Right ventricle myocardium inferior (tissue), 1 donor: Measurements from ENCODE around the gene POU3F2. TPM values are rescaled to one million over a fixed set of nuclear protein-coding genes. Genes with fewer than 3 reads are reported as not detected.
A peak's percentile ranks its signal among the peaks of the same experiment; 100 is the strongest.

Source experiments
- ATAC-seq: fragments of 200-7000 bp; cut with Tn5 transposase; one replicate; pipeline ENCODE4 v1.9.1; 2020; ENCODE audit warnings: mild to moderate bottlenecking, moderate library complexity
- DNase-seq: peaks from one replicate; pipeline ENCODE4 v3.0.0; 2021; ENCODE audit errors: missing footprints
- intact Hi-C: fragments of 100-400 bp; cut with DNase I; formaldehyde crosslinking; loops from one replicate; pipeline ENCODE4 v1.11.0; 2022
- long read RNA-seq: library from polyadenylated mRNA; unstranded; transcript quantifications from one replicate; pipeline ENCODE4 v2.0.0, GENCODE V29; 2021
- total RNA-seq: library from RNA; stranded (reverse); fragmentation: NEBNext Ultra II Directional; extraction: Animal tissue kit (Norgen Biotek cat#: 25700); gene quantifications from one replicate; pipeline ENCODE4 v1.2.1, GENCODE V29; 2021
- donor health status: DM: no; HTN: yes; CAD: no; lungs with severe emphysema.

The POU3F2 gene
- total RNA-seq, result not detected
- long read RNA-seq, result 0 reads

- peak; percentile 75 for ATAC-seq
- intact Hi-C loops, result no loop called here
- DNase-seq, result no peak
Observed at GRCh38 chr6:98834060-98835031, at the start of gene POU3F2. Gene POU3F2 (plus strand): TSS chr6:98834574. CDS start chr6:98834874, 300 bp downstream.

- intact Hi-C loops, result no loop called here
- ATAC-seq (no peak), DNase-seq (no peak)
Observed at GRCh38 chr6:98787435-98787834, 46.9 kb upstream of the POU3F2 start.

DNA sequence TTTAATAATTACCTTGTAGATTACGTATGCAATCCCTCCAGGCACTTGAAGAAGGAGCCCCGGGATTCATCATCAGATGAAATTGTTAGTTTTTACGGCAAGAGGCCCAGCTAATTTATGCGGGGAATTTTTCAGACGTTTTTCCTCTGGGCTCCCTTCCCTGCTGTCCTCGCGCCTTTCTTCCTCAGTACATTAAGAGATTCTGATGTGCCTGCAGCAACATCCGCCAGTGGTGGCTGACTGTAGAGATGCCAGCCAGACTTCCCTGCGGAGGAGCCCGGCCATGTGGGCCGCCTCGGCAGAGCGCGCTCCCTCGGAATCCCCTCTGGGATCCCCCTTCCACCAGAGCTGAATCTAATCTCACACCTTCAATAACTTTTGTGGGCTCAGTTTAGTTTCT lies 46.4 kb upstream of the POU3F2 start:
- DNase-seq (no peak), ATAC-seq (no peak)
- intact Hi-C loops, result no loop called here

DNA sequence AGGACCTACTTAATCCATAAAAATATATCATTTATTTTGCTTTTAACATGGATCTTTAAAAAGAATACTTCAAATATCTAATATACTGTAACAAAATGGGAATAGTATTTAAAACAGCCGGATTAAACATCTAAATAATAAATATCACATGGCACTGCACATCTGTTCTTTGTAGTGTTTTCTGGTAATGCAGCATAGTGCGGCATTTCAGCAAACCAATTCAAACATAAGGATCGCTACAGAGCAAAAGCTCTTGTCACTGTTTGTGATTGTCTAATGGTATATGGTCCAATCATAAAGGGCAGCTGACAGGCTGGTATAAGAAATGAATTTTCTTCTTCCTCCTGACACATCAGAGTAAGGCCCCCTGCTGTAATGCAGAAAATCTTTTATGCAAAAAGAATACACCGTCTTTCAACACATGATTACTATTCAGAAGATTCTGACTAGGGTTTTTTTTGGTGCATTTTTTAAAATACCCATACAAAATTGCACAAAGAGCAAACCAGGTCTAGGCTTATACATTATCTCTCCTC lies 40.0 kb upstream of the POU3F2 start:
- intact Hi-C loops, result no loop called here
- no peak for DNase-seq
- no peak for ATAC-seq

GRCh38 chr6:98797217-98797994 lies 37.0 kb upstream of the POU3F2 start:
- ATAC-seq (no peak), DNase-seq (no peak)
- intact Hi-C loops, result no loop called here

DNA sequence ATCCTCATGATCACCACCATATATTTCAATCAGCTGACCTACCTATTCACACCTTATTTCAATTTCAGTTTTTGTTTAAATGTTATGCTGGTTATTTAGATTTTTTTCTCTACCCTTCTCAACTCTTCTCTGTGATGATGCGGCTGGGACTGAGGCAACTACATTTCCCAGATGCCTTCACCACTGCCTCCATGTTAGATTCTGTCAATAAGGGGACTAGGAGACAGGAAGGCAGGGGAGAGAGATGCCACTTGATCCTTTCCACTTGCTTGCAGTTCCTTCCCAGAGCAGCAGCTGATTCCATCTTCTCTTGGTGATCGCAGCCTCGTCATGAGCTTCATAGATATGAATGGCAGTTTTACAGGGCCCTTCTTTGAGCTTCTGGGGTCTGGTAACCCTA lies 33.5 kb upstream of the POU3F2 start:
- DNase-seq (no peak), ATAC-seq (no peak)
- intact Hi-C loops, result no loop called here

- ATAC-seq (no peak), DNase-seq (no peak)
- intact Hi-C loops, result no loop called here
Observed at GRCh38 chr6:98808541-98809210, 25.7 kb upstream of the POU3F2 start.

DNA sequence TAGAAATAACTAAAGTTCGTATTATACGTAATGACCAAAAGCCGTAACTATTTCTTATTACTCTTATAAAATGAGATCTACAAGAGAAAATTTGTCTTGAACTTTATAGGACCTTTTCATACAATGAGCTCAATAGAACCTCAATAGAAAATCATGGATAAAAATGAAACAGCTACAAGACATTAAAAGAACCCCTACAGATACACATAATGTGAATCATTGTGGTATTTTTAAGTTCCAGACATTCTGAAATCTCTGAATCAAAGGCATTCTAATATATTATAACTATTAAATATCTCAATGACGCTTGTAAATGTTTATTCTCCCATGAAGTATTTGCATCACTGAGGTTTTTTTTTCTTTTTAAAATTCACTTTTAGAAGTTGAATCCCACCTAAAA lies 22.2 kb upstream of the POU3F2 start:
- ATAC-seq (no peak), DNase-seq (no peak)
- intact Hi-C loops, result no loop called here

GRCh38 chr6:98816799-98817198 lies 17.6 kb upstream of the POU3F2 start:
- ATAC-seq (no peak), DNase-seq (no peak)
- intact Hi-C loops, result no loop called here

GRCh38 chr6:98821756-98822405 lies 12.5 kb upstream of the POU3F2 start:
- intact Hi-C loops, result no loop called here

DNA sequence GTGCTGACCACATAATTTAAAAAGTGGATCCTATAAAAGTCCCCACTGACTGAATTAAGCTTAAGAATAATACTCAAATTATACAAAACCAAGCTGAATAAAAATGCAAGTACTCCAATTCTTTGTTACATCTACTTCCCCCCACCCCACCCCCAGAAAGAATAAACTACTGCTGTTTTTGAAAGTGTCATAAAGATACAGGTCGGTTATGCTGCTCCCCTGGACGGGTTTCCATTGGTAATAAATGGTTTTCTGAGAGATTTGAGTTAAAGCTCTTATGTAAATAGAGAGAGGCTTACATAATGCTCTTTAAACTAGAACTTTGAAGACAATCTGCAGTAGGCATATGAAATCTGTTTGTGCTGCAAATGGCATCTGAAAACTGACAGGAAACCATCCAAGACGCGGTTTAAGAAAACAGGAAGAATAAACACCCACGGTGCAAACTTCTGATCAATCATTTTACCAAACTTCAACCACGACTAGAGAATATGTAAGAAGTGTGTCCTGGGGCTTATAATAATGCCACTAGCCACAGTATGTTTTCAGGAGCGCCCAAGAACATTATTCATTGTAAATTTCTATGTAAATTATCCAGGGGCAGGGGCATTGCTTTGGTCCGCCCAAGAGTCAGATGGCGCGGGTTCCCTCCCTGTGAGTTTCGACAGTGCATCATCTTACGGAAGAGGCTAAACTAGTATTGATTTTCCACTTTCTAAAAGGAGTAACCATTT lies 10.8 kb upstream of the POU3F2 start:
- DNase-seq, result no peak
- ATAC-seq, result no peak
- intact Hi-C loops, result no loop called here

More at GRCh38 chr6:98821756-98822405, 12.5 kb upstream of the POU3F2 start:
- ATAC-seq (no peak), DNase-seq (no peak)

DNA sequence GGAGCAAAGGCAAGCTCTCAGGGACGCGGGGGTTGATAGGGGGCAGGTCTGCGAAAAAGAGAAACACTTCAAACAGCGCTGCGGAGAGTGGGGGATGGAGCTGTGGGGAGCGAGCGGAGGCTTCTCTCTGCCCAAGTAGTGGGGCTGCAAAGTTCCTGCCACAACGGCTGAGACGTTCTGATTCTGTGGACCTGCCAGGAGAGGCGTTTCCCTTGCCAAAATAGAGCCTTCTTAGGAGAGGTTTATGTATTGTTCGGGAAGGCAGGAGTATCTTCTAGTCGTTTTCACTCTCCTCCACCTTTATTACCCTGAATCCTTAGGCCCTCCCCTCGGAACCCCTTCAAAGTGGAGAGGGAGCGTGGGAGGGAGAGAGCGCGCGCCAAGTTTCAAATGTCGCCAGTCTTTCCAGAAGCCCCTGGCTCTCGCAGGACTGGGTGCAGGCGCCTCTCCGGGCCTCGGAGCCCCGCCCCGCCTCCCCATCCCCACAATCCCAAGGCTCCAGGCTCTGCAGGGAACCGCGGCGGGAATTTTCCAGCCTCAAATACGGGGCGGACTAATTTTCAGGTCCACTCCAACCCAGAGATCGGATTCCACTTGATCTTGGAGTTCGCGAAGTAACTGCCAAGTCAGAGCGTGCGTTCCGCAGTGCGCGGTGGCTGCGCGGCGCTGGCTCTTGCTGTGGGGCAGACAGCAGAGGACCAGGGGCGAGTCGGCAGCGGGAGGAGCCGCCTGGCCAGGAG lies 10.0 kb upstream of the POU3F2 start:
- intact Hi-C loops, result no loop called here
- no peak for ATAC-seq
- DNase-seq, result no peak

DNA sequence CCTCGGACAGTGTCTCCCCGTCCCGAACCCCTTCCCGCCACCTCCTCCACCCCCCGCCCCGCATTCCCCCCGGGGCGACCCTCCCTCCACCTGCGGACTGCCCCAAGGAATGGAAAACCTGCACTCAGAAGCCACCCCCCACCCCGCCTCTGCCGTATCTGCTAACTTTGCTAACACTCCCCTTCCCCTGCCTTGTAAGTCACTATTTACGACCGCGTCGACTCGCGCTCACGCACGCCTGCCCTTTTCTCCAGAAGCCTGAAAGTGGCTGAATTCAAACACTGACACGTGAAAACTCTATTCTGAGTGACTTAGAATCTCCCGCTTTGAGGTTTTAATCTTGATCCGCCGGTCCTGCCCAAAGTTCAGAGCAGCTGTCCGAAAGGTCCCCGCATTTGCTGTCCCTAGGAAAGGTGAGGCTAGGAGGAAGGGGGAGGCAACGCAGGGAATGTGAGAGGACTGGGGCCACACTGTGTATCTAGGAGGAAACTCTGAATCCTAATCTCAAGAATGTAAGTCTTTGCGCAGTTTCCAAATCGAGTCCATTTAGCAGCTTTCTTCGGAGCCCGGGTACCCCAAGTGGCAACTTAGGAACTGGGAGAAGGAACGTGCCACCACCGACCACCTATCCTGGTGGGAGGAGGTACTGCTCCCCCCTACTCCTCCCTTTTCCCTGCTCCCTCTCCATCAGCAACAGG lies 9.3 kb upstream of the POU3F2 start:
- no peak for ATAC-seq
- no peak for DNase-seq
- intact Hi-C loops, result no loop called here

- intact Hi-C loops, result no loop called here
- ATAC-seq (no peak), DNase-seq (no peak)
Observed at GRCh38 chr6:98825600-98826230, 8.7 kb upstream of the POU3F2 start.

- ATAC-seq, result no peak
- DNase-seq, result no peak
- intact Hi-C loops, result no loop called here
Observed at GRCh38 chr6:98827295-98828159, 6.8 kb upstream of the POU3F2 start.
